ENCODE results near the gene SREK1. TPM values are rescaled to one million over a fixed set of nuclear protein-coding genes. Genes with fewer than 3 reads are reported as not detected.
"Not testable (repeated sequence)": the region's sequence is repeated elsewhere in the genome, so short reads cannot be mapped to it uniquely, and the experiment has no call there.

SREK1 gene
- total and polyA plus RNA-seq, 8 donors: 10.4 to 242 (median 134) TPM

DNA sequence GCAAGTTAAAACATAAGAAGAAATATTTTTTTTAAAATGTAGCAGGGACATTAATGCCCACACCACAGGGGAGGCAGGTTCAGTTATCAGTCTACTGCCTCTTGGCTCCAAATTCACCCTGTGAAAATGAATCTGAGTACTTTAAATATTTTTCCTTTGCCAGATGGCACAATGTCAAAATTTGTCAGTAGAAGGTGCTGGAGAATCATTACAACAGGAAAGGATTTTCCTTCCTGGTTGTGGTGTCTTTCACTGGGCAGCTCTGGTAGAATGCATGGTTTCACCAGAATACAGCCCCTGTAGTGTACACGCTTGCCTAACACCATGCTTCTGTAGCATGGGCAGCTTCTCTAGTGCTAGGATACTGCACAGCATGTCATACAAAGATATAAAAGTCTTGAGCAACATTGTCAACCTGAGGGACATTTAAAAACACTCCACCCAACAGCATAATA is 9.7 kb upstream of the SREK1 start:
- DNase-seq: peak in 1 of 2 donors; percentile 12
- Histone ChIP-seq H3K9me3 (no peaks in the 10 kb centered on the region), H3K27me3 (no peaks in the 10 kb centered on the region), H3K4me1 (peaks cover 0 to 5% (median 0%) of the 10 kb centered on the region in 4 donors), H3K36me3 (no peaks in the 10 kb centered on the region), H3K27ac (no peak overlapping the region), H3K4me3 (no peak overlapping the region)
- 59 to 70% (median 67%) methylated on average over 1 of the region's 1 CpG for WGBS, 5 donors
- intact Hi-C loops (cut with DNase I; ENCODE audit: low total_unique reads): no loop called here
- TF ChIP-seq, protein P1, sequence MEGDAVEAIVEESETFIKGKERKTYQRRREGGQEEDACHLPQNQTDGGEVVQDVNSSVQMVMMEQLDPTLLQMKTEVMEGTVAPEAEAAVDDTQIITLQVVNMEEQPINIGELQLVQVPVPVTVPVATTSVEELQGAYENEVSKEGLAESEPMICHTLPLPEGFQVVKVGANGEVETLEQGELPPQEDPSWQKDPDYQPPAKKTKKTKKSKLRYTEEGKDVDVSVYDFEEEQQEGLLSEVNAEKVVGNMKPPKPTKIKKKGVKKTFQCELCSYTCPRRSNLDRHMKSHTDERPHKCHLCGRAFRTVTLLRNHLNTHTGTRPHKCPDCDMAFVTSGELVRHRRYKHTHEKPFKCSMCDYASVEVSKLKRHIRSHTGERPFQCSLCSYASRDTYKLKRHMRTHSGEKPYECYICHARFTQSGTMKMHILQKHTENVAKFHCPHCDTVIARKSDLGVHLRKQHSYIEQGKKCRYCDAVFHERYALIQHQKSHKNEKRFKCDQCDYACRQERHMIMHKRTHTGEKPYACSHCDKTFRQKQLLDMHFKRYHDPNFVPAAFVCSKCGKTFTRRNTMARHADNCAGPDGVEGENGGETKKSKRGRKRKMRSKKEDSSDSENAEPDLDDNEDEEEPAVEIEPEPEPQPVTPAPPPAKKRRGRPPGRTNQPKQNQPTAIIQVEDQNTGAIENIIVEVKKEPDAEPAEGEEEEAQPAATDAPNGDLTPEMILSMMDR (IDR thresholded peaks at IDR 0.05): no peak
- TF ChIP-seq EP300 (IDR thresholded peaks at IDR 0.05) (no peak), POLR2AphosphoS5 (IDR thresholded peaks at IDR 0.05) (no peak), POLR2A (IDR thresholded peaks at IDR 0.05) (no peak)

DNA sequence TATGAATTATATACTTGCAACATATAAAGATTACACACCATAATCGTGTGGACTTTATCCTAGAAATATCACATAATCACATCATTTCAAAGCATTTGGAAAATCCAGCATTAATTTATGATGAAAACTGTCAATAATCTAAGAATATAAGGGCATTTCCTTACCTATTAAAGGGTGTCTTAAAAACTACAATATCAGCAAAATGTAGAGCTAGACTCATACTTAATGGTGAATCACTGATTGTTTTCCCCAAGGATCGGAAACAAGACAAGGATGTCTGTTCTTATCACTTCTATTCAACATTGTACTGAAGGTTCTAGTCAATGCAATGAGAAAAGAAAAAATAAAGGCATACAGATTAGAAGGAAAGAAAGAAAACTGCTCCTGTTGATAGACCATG is 8.0 kb upstream of the SREK1 start:
- peaks cover 0 to 5% (median 0%) of the 10 kb centered on the region in 4 donors for H3K4me1 ChIP-seq
- no peak overlapping the region for H3K4me3 ChIP-seq
- H3K27ac ChIP-seq: no peak overlapping the region
- TF ChIP-seq, protein P1 (IDR thresholded peaks at IDR 0.05): no peak
- no peak for TF ChIP-seq EP300 (IDR thresholded peaks at IDR 0.05)
- no peaks in the 10 kb centered on the region for H3K27me3 ChIP-seq
- 84 to 90% (median 85%) methylated on average over 2 of the region's 2 CpGs for WGBS, 5 donors
- DNase-seq: no peak
- intact Hi-C loops (cut with DNase I; ENCODE audit: low total_unique reads): no loop called here
- H3K9me3 ChIP-seq: no peaks in the 10 kb centered on the region
- no peaks in the 10 kb centered on the region for H3K36me3 ChIP-seq

- intact Hi-C loops (cut with DNase I; ENCODE audit: low total_unique reads); H3K36me3 ChIP-seq; H3K4me1 ChIP-seq; H3K27ac ChIP-seq; H3K27me3 ChIP-seq; DNase-seq; H3K9me3 ChIP-seq; H3K4me3 ChIP-seq: not testable (repeated sequence)
- WGBS, 5 donors: 79 to 86% (median 85%) methylated on average over 3 of the region's 3 CpGs
These were observed 7.2 kb upstream of the SREK1 start for GRCh38 chr5:66136944-66137343.

GRCh38 chr5:66138637-66139317 is 5.3 kb upstream of the SREK1 start:
- H3K27me3 ChIP-seq: no peaks in the 10 kb centered on the region
- intact Hi-C loops (cut with DNase I; ENCODE audit: low total_unique reads): no loop called here
- no peak for TF ChIP-seq POLR2A (IDR thresholded peaks at IDR 0.05)
- TF ChIP-seq, protein P1 (IDR thresholded peaks at IDR 0.05): no peak
- TF ChIP-seq POLR2AphosphoS5 (IDR thresholded peaks at IDR 0.05): no peak
- TF ChIP-seq EP300 (IDR thresholded peaks at IDR 0.05): no peak
- no peak for DNase-seq
- peaks cover 4 to 11% (median 7%) of the 10 kb centered on the region in 4 donors for H3K4me1 ChIP-seq
- 50 to 68% (median 55%) methylated on average over 1 of the region's 1 CpG for WGBS, 5 donors
- no peaks in the 10 kb centered on the region for H3K9me3 ChIP-seq
- H3K4me3 ChIP-seq: no peak overlapping the region
- no peak overlapping the region for H3K27ac ChIP-seq
- H3K36me3 ChIP-seq: no peaks in the 10 kb centered on the region

DNA sequence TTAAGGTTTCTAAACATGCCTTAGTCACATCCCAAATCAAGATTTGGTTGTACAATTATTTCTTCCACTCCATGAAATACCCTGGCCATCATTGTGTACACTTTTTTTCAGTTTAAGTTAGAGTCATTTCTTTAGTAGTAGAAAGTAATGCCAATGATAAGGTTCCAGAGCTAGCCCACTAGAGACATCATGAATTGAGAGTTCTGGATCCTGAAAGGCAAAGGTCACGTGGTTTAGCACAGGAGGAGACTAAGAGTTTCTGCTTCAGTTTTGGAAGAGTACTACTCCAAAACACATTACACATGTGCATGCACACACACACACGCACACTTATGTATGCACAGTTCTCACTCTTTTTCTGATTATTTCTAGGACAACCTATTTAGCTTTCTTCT is 4.8 kb upstream of the SREK1 start:
- no peak for TF ChIP-seq POLR2AphosphoS5 (IDR thresholded peaks at IDR 0.05)
- TF ChIP-seq, protein P1 (IDR thresholded peaks at IDR 0.05): no peak
- TF ChIP-seq POLR2A (IDR thresholded peaks at IDR 0.05): no peak
- TF ChIP-seq EP300 (IDR thresholded peaks at IDR 0.05): no peak
- Histone ChIP-seq H3K4me1 (peaks cover 4 to 9% (median 8%) of the 10 kb centered on the region in 4 donors), H3K4me3 (no peak overlapping the region), H3K27me3 (no peaks in the 10 kb centered on the region), H3K27ac (no peak overlapping the region), H3K36me3 (no peaks in the 10 kb centered on the region), H3K9me3 (no peaks in the 10 kb centered on the region)
- 84 to 94% (median 90%) methylated on average over 2 of the region's 2 CpGs for WGBS, 5 donors
- DNase-seq: no peak
- intact Hi-C loops (cut with DNase I; ENCODE audit: low total_unique reads): no loop called here
